BLaER1 (cell line): ENCODE results near the gene FAM43B.

Experiments used
- H3K27ac ChIP-seq: shearing (Covaris generic); formaldehyde crosslinking; 2 replicates; pipeline ENCODE4 v1.8.1; 2022
- H3K27me3 ChIP-seq: shearing (Covaris generic); formaldehyde crosslinking; 2 replicates; pipeline ENCODE4 v1.8.1; 2022
- H3K36me3 ChIP-seq: shearing (Covaris generic); formaldehyde crosslinking; 2 replicates; pipeline ENCODE4 v1.8.1; 2022
- H3K4me1 ChIP-seq: shearing (Covaris generic); formaldehyde crosslinking; 2 replicates; pipeline ENCODE4 v1.8.1; 2022
- H3K4me2 ChIP-seq: shearing (Covaris generic); formaldehyde crosslinking; 2 replicates; pipeline ENCODE4 v1.8.1; 2022
- H3K4me3 ChIP-seq: shearing (Covaris generic); formaldehyde crosslinking; 2 replicates; pipeline ENCODE4 v1.8.1; 2022
- H3K9ac ChIP-seq: shearing (Covaris generic); formaldehyde crosslinking; 2 replicates; pipeline ENCODE4 v1.8.1; 2022
- H3K9me3 ChIP-seq: shearing (Covaris generic); formaldehyde crosslinking; 2 replicates; pipeline ENCODE4 v1.8.1; 2022
- H4K20me1 ChIP-seq: shearing (Covaris generic); formaldehyde crosslinking; 2 replicates; pipeline ENCODE4 v1.8.1; 2022
- Cebpa-rat ChIP-seq: shearing (Covaris generic); IDR thresholded peaks from 2 replicates; pipeline ENCODE4 v1.8.1; 2022

The FAM43B gene

GRCh38 chr1:20571427-20571826, 19.1 kb downstream of the FAM43B start:
- Histone ChIP-seq H3K9me3 (peaks cover 15% of the 10 kb centered on the region), H4K20me1 (no peaks in the 10 kb centered on the region), H3K27ac (no peak overlapping the region), H3K36me3 (no peaks in the 10 kb centered on the region), H3K27me3 (no peaks in the 10 kb centered on the region), H3K9ac (no peak overlapping the region), H3K4me2 (no peak overlapping the region), H3K4me3 (no peak overlapping the region), H3K4me1 (peaks cover 16% of the 10 kb centered on the region)
- no peak for TF ChIP-seq Cebpa-rat

GRCh38 chr1:20573987-20574386, 21.6 kb downstream of the FAM43B start:
- H3K36me3 ChIP-seq = no peaks in the 10 kb centered on the region
- no peaks in the 10 kb centered on the region for H3K27me3 ChIP-seq
- no peaks in the 10 kb centered on the region for H4K20me1 ChIP-seq
- no peak overlapping the region for H3K9ac ChIP-seq
- H3K27ac ChIP-seq = no peak overlapping the region
- H3K4me3 ChIP-seq = no peak overlapping the region
- H3K4me2 ChIP-seq = peak overlapping the region; percentile 47
- H3K4me1 ChIP-seq = peaks cover 16% of the 10 kb centered on the region
- TF ChIP-seq Cebpa-rat = no peak
- peaks cover 15% of the 10 kb centered on the region for H3K9me3 ChIP-seq

- no peak overlapping the region for H3K4me3 ChIP-seq
- H3K9ac ChIP-seq = no peak overlapping the region
- peak overlapping the region; percentile 47 for H3K4me2 ChIP-seq
- H4K20me1 ChIP-seq = no peaks in the 10 kb centered on the region
- no peak for TF ChIP-seq Cebpa-rat
- no peaks in the 10 kb centered on the region for H3K27me3 ChIP-seq
- peaks cover 15% of the 10 kb centered on the region for H3K9me3 ChIP-seq
- H3K4me1 ChIP-seq = peaks cover 16% of the 10 kb centered on the region
- no peaks in the 10 kb centered on the region for H3K36me3 ChIP-seq
- H3K27ac ChIP-seq = no peak overlapping the region
These were observed 22.5 kb downstream of the FAM43B start for GRCh38 chr1:20574686-20575540.

- H3K9ac ChIP-seq = no peak overlapping the region
- no peaks in the 10 kb centered on the region for H3K27me3 ChIP-seq
- no peak overlapping the region for H3K27ac ChIP-seq
- H3K4me3 ChIP-seq = no peak overlapping the region
- TF ChIP-seq Cebpa-rat = no peak
- peaks cover 15% of the 10 kb centered on the region for H3K9me3 ChIP-seq
- H3K4me1 ChIP-seq = peaks cover 16% of the 10 kb centered on the region
- no peak overlapping the region for H3K4me2 ChIP-seq
- H4K20me1 ChIP-seq = no peaks in the 10 kb centered on the region
- H3K36me3 ChIP-seq = no peaks in the 10 kb centered on the region
These were observed 23.4 kb downstream of the FAM43B start for GRCh38 chr1:20575541-20576336.

- H3K27ac ChIP-seq = no peak overlapping the region
- no peaks in the 10 kb centered on the region for H4K20me1 ChIP-seq
- no peak for TF ChIP-seq Cebpa-rat
- H3K36me3 ChIP-seq = no peaks in the 10 kb centered on the region
- no peaks in the 10 kb centered on the region for H3K9me3 ChIP-seq
- H3K4me1 ChIP-seq = peaks cover 16% of the 10 kb centered on the region
- H3K4me3 ChIP-seq = no peak overlapping the region
- H3K9ac ChIP-seq = no peak overlapping the region
- no peak overlapping the region for H3K4me2 ChIP-seq
- H3K27me3 ChIP-seq = no peaks in the 10 kb centered on the region
These were observed 25.7 kb downstream of the FAM43B start for GRCh38 chr1:20578062-20578461.

GRCh38 chr1:20578721-20579395, 26.5 kb downstream of the FAM43B start:
- Histone ChIP-seq H3K36me3 (no peaks in the 10 kb centered on the region), H3K4me3 (no peak overlapping the region), H3K4me1 (peaks cover 9% of the 10 kb centered on the region), H4K20me1 (no peaks in the 10 kb centered on the region), H3K9me3 (no peaks in the 10 kb centered on the region), H3K27me3 (no peaks in the 10 kb centered on the region), H3K27ac (no peak overlapping the region), H3K9ac (no peak overlapping the region), H3K4me2 (no peak overlapping the region)
- TF ChIP-seq Cebpa-rat = no peak

GRCh38 chr1:20584890-20585289, 32.5 kb downstream of the FAM43B start:
- no peak overlapping the region for H3K4me3 ChIP-seq
- H3K36me3 ChIP-seq = no peaks in the 10 kb centered on the region
- no peak overlapping the region for H3K9ac ChIP-seq
- no peak overlapping the region for H3K4me2 ChIP-seq
- H3K27me3 ChIP-seq = peaks cover 15% of the 10 kb centered on the region
- H3K4me1 ChIP-seq = no peaks in the 10 kb centered on the region
- no peaks in the 10 kb centered on the region for H4K20me1 ChIP-seq
- no peak for TF ChIP-seq Cebpa-rat
- H3K9me3 ChIP-seq = no peaks in the 10 kb centered on the region
- H3K27ac ChIP-seq = no peak overlapping the region

- no peak overlapping the region for H3K9ac ChIP-seq
- H3K27me3 ChIP-seq = peaks cover 18% of the 10 kb centered on the region
These were observed 34.7 kb downstream of the FAM43B start for GRCh38 chr1:20586953-20587660.

GRCh38 chr1:20587661-20588053, 35.3 kb downstream of the FAM43B start:
- H3K9me3 ChIP-seq = no peaks in the 10 kb centered on the region
- H3K36me3 ChIP-seq = no peaks in the 10 kb centered on the region
- peaks cover 18% of the 10 kb centered on the region for H3K27me3 ChIP-seq
- no peak overlapping the region for H3K27ac ChIP-seq
- H3K9ac ChIP-seq = no peak overlapping the region
- no peaks in the 10 kb centered on the region for H3K4me1 ChIP-seq
- TF ChIP-seq Cebpa-rat = no peak
- no peak overlapping the region for H3K4me2 ChIP-seq
- no peaks in the 10 kb centered on the region for H4K20me1 ChIP-seq
- H3K4me3 ChIP-seq = no peak overlapping the region

More at GRCh38 chr1:20586953-20587660, 34.7 kb downstream of the FAM43B start:
- Histone ChIP-seq H3K4me3 (no peak overlapping the region), H3K36me3 (no peaks in the 10 kb centered on the region), H3K27ac (no peak overlapping the region), H3K9me3 (no peaks in the 10 kb centered on the region), H3K4me2 (no peak overlapping the region), H4K20me1 (no peaks in the 10 kb centered on the region), H3K4me1 (no peaks in the 10 kb centered on the region)
- no peak for TF ChIP-seq Cebpa-rat
